GM12878 (cell line): Measurements from ENCODE around the gene FOXP1.

Source experiments
- CBX3 ChIP-seq: fragments of 200-600 bp; sonication (generic); IDR thresholded peaks from 2 replicates; pipeline ENCODE4 v1.6.1; 2016; ENCODE audit warnings: low read depth, borderline replicate concordance
- CTCF ChIP-seq, 3 experiments: IDR thresholded peaks in 2 of 3; conservative IDR thresholded peaks in 1 of 3; 2 replicates each; pipeline ENCODE4 v1.5.1; 2011; ENCODE audit warnings: low read depth in 3 of 3, low read length in 3 of 3, mild to moderate bottlenecking in 3 of 3, control low read depth in 2 of 3, moderate library complexity in 2 of 3, inconsistent platforms in 1 of 3, mixed read lengths in 1 of 3; ENCODE audit not compliant: control insufficient read depth in 2 of 3, insufficient read depth in 1 of 3; ENCODE audit errors: extremely low read depth in 1 of 3
- IRF5 ChIP-seq: fragments of 450-650 bp; IDR thresholded peaks from 2 replicates; pipeline ENCODE4 v1.6.1; 2017; ENCODE audit warnings: borderline replicate concordance
- MEF2A ChIP-seq: IDR thresholded peaks from 2 replicates; pipeline ENCODE4 v1.6.1; 2011; ENCODE audit warnings: low read depth, mild to moderate bottlenecking, low read length, moderate library complexity; ENCODE audit not compliant: insufficient read depth
- POLR2A ChIP-seq: IDR thresholded peaks from 2 replicates; pipeline ENCODE4 v1.6.1; 2011; ENCODE audit warnings: low read depth, mild to moderate bottlenecking, low read length
- REST ChIP-seq: IDR thresholded peaks from 2 replicates; pipeline ENCODE4 v1.6.1; 2012; ENCODE audit warnings: mild to moderate bottlenecking, low read depth, low read length
- STAT3 ChIP-seq: IDR thresholded peaks from 2 replicates; pipeline ENCODE4 v1.6.1; 2011; ENCODE audit warnings: low read depth, low read length, improper control_type of control experiment
- ZSCAN29 ChIP-seq: fragments of 450-650 bp; IDR thresholded peaks from 2 replicates; pipeline ENCODE4 v1.6.1; 2017; ENCODE audit warnings: mild to moderate bottlenecking, moderate library complexity

- TF ChIP-seq STAT3 (no peak), CBX3 (no peak), POLR2A (no peak), MEF2A (no peak), IRF5 (no peak), CTCF (IDR thresholded peaks at IDR 0.05 in 2 of 3, conservative IDR thresholded peaks at IDR 0.05 in 1 of 3; ENCODE audit: control insufficient read depth in 2 of 3, extremely low read depth in 1 of 3, insufficient read depth in 1 of 3, low read depth in 3 of 3, low read length in 3 of 3) (no peak), ZSCAN29 (no peak), REST (no peak)
These were observed 94.2 kb downstream of the FOXP1 start for GRCh38 chr3:71489315-71489761.
